Endothelial cell of coronary artery (primary cell): Measurements from ENCODE around the gene TERB1. TPM values are rescaled to one million over a fixed set of nuclear protein-coding genes. Genes with fewer than 3 reads are reported as not detected.

Experiments
- total RNA-seq: library from RNA; depleted of rRNA; stranded (reverse); fragments of >200 nt; gene quantifications from 2 replicates; pipeline ENCODE4 v1.2.3, GENCODE V29; 2014

The TERB1 gene, protein sequence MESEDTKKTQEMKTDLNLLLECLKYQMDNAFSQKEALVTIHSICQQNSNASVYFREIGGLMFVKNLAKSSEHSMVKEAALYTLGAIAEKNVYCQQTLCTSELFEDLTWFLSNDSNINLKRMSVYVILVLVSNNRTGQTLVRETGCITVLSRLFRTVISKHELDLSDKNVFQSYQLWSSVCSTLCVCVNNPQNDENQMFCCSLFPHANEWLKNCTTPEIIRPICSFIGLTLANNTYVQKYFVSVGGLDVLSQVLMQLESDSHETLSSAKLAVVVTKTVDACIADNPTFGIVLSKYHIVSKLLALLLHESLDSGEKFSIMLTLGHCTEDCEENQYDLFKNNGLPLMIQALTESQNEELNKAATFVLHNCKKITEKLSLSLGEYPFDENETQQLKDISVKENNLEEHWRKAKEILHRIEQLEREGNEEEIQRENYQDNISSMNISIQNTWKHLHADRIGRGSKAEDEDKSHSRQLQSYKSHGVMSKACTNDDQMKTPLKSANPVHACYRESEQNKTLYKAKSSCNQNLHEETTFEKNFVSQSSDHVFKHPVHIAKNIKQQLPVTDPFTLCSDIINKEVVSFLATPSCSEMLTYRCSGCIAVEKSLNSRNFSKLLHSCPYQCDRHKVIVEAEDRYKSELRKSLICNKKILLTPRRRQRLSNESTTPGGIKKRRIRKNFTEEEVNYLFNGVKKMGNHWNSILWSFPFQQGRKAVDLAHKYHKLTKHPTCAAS
- under 0.01 TPM in 1 of 2 replicates, not detected in the other for total RNA-seq

DNA sequence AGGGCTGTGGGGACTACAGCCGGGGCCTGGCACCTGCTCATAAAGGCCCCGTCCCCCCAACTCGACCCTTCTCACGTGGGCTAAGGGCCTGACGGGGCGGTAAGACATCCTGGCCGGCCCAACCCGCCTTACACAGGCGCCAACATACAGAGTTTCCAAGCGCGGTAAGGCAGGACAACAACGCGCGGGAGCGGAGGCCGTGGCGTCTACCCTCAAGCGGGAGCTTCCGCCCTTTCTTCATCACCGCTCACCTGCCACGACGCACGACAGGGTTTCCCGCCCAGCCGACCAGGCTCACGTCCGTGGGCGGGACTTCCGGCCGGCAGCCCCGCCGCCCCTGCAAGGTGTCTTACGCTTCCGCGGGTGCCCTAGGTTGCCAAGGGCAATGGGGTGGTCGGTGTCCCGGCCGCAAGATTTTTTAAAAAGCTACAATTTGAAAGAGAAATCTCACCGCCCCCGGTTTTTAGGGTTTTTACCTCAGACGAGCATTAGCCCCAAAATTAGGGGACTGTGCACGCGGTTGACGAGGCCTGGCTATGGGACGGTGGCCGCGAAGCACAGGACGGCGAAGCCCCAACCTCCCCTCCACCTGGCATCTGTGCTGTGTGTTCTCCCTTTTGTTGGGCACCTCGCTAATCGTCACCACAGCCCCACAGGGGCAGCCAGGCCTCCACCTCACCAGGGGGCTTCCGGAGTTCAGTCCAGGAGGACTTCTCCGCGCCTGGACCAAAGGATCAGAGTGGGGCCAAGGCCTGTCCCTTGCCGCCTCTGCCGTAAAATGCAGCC lies at the start of gene TERB1:
Gene TERB1 (minus strand): TSS at position 265 of the 786 bp plus-strand sequence. CDS start 4,786 bp downstream, outside the sequence.

DNA sequence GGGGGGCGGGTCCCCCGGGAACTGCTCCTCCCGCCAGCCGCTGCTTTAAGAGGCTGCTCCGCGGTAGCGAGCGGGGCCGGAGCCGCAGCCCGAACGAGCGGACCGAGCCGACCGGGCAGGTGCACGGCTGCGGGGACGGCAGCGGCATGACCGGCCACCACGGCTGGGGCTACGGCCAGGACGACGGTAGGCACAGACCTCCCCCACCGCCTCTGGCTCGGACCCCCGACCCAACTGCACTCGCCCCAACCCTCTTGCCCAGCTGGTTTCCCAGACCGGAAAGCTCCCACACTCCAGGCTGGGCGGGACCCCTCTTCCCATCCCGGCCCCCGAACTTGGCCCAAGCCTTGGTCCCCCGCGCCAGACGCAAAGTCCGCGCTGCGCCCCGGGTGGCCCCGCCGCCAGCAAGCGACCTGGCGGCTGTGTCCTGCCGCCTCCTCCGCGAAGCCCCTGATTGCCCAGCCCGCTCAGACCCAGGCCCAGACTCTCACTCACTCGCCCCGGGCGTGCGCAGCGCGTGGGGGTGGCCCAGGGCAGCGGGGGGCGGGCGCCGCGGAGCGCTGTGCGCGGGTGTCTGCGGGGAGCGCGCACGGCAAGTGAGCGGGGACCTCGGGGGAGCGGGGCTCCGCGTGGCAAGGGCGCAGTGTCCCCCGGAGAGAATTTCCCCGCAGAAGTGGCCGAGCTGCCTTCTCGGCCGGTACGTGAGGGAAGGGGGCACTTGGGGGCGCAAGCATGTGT lies 43.1 kb upstream of the TERB1 start, which contains the start of gene CA7:
Gene CA7 (plus strand): TSS at position 73 of the 738 bp plus-strand sequence. CDS start 74 bp downstream, at position 147.

DNA sequence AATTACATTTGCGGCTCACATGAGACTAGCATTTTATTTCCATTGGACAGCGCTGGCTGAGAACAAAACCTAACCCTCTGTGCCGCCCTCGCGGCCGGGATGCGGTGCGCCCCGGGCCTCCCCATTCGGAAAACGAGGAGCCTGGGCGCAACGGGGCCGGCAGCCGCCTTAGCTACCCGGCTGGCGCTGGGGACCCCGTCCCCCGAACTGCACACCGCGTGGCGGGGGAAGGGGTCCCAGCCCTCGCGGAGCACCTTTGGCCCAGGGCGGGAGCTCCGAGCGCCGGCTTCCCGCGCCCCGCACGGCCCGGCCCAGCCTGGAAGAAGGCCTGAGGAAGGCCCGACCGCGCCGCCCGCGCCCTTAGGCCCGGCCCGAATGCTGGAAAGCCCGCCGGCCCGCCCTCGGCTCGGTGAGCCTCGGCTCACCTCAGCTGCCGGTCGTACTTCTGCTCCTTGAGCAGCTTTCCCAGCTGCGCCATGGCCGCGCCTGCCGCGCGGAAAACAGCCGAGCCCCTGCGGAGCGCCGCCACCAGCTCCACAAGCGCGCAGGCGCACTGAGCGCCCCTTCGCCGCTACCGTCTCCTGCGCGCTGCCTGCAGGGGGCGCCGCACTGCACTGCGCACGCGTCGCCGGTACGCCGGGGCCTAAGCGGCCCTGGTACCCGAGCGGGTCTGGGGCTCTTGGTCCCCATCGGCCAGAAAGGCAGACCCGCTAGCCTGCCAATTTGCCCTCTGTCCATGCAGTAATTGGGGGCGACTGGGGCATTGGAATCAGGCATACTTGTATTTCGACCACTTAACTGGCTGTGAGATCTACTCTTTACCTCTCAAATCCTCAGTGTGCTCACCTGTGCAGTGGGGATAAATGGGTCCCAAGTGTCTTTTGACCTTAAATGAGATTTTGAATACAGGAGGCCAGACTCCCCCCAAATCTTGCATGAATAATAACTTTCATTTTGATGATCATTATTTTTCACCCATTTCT lies 29.3 kb upstream of the TERB1 start, which contains the start of gene NAE1:
Gene NAE1 (minus strand): TSS at position 555 of the 983 bp plus-strand sequence. CDS start 77 bp downstream, at position 478.

DNA sequence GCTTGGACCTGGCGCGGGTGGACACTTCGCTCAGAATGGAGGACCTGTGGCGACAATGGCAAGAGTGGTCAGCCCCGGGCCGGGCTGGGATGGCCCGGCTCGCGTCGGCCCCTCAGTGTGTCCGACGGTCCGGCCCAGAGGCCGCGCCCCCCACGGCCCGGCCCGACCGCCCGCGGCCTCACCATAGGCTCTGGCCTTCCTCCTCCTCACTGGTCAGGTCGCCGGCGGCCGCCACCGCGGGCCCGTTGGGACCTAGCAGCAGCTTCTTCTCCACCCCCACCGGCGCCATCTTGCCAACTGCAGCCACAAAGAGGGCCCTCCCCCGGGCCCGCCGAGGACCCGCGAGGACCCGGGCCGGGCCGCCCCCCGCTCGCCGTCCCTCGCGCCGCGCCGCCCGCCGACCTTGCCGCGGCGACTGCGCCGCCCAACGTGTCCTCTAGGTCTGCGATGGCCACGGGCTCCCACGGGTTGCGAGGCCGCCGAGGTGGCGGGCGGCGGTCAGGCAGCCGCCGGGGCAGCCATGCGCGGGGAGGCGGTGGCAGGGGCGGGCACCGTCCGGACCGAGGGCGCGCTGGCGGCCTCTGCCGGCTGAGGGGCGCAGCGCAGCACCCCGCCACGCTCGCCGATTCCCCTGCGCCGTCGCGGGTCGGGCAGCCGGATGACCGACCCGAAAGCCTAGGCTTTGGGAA lies 49.9 kb downstream of the TERB1 start, which contains the start of gene DYNC1LI2:
Gene DYNC1LI2 (minus strand): TSS at position 307 of the 689 bp plus-strand sequence. CDS start 18 bp downstream, at position 289.

Other genes starting within 250 kb of the TERB1 start
- 59.4 and 79.1 TPM in 2 replicates for gene CKLF, start 249.0 kb downstream of the TERB1 start, total RNA-seq
- gene CMTM1, start 235.1 kb downstream of the TERB1 start, total RNA-seq: 2.4 and 2.5 TPM in 2 replicates
- 0.09 TPM in 1 of 2 replicates, not detected in the other for gene CMTM2, start 222.1 kb downstream of the TERB1 start, total RNA-seq
- 14.1 and 22.8 TPM in 2 replicates for gene CMTM3, start 196.9 kb downstream of the TERB1 start, total RNA-seq
- 6.9 and 14.5 TPM in 2 replicates for gene CMTM4, start 104.8 kb downstream of the TERB1 start, total RNA-seq
- 130 and 181 TPM in 2 replicates for gene DYNC1LI2, start 50.0 kb downstream of the TERB1 start, total RNA-seq
- 70.5 and 88.9 TPM in 2 replicates for gene NAE1, start 29.4 kb upstream of the TERB1 start, total RNA-seq
- gene CA7, start 42.8 kb upstream of the TERB1 start, total RNA-seq: not detected in 2 replicates
- gene PDP2, start 78.9 kb upstream of the TERB1 start, total RNA-seq: 4.9 and 8.5 TPM in 2 replicates
- gene CDH16, start 117.3 kb upstream of the TERB1 start, total RNA-seq: not detected in 2 replicates
- gene RRAD, start 124.0 kb upstream of the TERB1 start, total RNA-seq: 0.45 and 1.0 TPM in 2 replicates
- gene CIAO2B, start 132.8 kb upstream of the TERB1 start, total RNA-seq: 171 and 191 TPM in 2 replicates
- gene CES2, start 133.9 kb upstream of the TERB1 start, total RNA-seq: 14.7 and 14.9 TPM in 2 replicates
- gene CES3, start 159.7 kb upstream of the TERB1 start, total RNA-seq: 0.09 and 0.19 TPM in 2 replicates
- gene CES4A, start 187.0 kb upstream of the TERB1 start, total RNA-seq: 0.54 and 0.56 TPM in 2 replicates
- 96.9 and 97.7 TPM in 2 replicates for gene CBFB, start 227.6 kb upstream of the TERB1 start, total RNA-seq